ENCODE data around the gene PLPP1. TPM values are rescaled to one million over a fixed set of nuclear protein-coding genes. Genes with fewer than 3 reads are reported as not detected.

Gene PLPP1
- total RNA-seq = 58.4 to 73.7 TPM (median 67.8 TPM) in 3 replicates
- long read RNA-seq, transcript PLPP1-202 (6 exons, 1,597 nt) = major isoform, 156 of 175 reads
- long read RNA-seq, transcript PLPP1-201 (6 exons, 1,550 nt) = minor isoform, 7 of 175 reads
- long read RNA-seq, partial matches to known transcripts = 0 of 175 reads
- long read RNA-seq, other reads (novel, unspliced or antisense) = 12 of 175 reads

DNA sequence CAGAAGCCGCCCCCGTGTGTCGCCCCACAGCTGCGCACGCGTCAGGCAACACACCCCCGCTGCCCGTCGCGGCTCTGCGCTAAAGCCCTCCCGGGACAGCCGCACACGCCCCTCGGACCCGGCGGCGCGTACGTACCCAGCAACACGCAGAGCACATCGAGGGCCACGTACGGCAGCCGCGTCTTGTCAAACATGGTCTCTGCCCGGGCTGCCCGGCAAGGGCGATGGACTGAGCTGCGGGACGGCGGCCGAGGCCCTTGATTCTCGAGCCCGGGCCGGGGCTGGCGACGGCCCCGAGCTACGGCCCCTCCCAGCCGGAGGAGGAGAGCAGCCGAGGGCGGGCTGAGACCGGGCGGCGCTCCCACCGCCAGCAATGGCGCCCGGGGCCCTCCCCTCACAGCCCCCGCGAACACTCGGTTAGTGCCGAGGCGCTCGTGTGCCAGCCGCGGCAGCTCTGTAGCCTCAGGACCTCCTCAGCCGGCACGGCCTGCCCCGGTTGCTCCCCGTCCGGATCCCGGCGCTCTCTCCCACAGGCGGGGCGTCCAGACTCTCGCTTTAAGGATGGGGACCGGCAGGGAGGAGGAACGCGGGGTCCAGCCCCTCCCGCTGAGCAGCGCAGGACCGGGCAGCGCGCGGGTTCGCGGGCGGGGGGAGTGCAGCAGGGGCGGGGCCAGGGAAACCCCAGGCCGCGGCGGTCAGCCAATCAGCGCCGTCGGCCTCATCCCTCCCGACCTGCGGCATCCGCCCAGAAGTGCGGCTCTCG, at the start of gene PLPP1:
PLPP1 (minus strand) TSS at position 529 of the 763 bp plus-strand sequence; CDS start at position 194, 335 bp downstream.
- DNase-seq (ENCODE audit: low spot score) = peak; percentile 95
- no peaks in the 10 kb centered on the region for H3K27me3 Mint-ChIP-seq (ENCODE audit: low read depth)
- peak within 1 kb of the TSS; percentile 83 for H3K4me3 Mint-ChIP-seq (ENCODE audit: unreplicated experiment)
- no peaks in the 10 kb centered on the region for H3K9me3 Mint-ChIP-seq (ENCODE audit: low read depth)
- peak within 1 kb of the TSS; percentile 91 for H3K27ac Mint-ChIP-seq (ENCODE audit: unreplicated experiment)
- TF ChIP-seq, protein P1, sequence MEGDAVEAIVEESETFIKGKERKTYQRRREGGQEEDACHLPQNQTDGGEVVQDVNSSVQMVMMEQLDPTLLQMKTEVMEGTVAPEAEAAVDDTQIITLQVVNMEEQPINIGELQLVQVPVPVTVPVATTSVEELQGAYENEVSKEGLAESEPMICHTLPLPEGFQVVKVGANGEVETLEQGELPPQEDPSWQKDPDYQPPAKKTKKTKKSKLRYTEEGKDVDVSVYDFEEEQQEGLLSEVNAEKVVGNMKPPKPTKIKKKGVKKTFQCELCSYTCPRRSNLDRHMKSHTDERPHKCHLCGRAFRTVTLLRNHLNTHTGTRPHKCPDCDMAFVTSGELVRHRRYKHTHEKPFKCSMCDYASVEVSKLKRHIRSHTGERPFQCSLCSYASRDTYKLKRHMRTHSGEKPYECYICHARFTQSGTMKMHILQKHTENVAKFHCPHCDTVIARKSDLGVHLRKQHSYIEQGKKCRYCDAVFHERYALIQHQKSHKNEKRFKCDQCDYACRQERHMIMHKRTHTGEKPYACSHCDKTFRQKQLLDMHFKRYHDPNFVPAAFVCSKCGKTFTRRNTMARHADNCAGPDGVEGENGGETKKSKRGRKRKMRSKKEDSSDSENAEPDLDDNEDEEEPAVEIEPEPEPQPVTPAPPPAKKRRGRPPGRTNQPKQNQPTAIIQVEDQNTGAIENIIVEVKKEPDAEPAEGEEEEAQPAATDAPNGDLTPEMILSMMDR (IDR thresholded peaks at IDR 0.05) = peak; percentile 35
- peaks cover 3% of the 10 kb centered on the region for H3K36me3 Mint-ChIP-seq (ENCODE audit: low read depth)
- H3K4me1 Mint-ChIP-seq (ENCODE audit: low read depth) = peaks cover 49% of the 10 kb centered on the region

DNA sequence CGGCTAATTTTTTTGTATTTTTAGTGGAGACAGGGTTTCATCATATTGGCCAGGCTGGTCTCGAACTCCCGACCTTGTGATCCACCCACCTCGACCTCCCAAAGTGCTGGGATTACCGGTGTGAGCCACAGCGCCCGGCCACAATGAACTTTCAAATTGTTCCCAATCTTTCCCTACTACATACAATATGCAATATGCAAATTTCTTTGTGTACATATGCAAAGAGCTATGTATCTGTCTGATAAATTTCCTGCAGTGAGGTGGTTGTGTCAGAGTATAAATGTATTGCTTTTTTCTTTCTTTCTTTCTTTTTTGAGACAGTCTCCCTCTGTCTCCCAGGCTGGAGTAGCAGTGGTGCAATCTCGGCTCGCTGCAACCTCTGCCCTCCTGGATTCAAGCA, 48.8 kb upstream of the PLPP1 start:
- Mint-ChIP-seq H3K36me3 (ENCODE audit: low read depth) (no peaks in the 10 kb centered on the region), H3K27me3 (ENCODE audit: low read depth) (no peaks in the 10 kb centered on the region), H3K4me3 (ENCODE audit: unreplicated experiment) (no peak overlapping the region), H3K9me3 (ENCODE audit: low read depth) (no peaks in the 10 kb centered on the region), H3K4me1 (ENCODE audit: low read depth) (peaks cover 4% of the 10 kb centered on the region), H3K27ac (ENCODE audit: unreplicated experiment) (no peak overlapping the region)
- TF ChIP-seq, protein P1 (IDR thresholded peaks at IDR 0.05) = no peak
- DNase-seq (ENCODE audit: low spot score) = no peak

DNA sequence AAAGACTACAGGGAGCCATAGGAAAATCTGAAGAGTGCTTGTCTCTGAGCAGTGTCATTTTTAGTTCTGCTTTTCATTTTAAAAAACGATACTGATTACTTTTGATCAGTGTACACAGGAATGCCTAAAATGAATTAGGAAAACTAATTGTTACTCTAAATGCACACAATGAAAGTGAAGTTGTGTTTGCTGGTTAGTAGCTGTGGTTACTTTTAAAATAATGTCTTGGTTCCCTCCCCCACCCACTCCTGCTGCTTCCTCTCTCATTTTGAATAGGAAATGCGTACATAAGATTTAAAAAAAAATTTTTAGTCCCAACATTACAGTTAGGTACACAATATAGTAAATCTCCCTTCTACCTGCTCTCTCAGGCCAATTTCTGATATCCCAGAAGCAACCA, 47.5 kb upstream of the PLPP1 start:
- H3K36me3 Mint-ChIP-seq (ENCODE audit: low read depth) = no peaks in the 10 kb centered on the region
- no peak overlapping the region for H3K4me3 Mint-ChIP-seq (ENCODE audit: unreplicated experiment)
- H3K27me3 Mint-ChIP-seq (ENCODE audit: low read depth) = no peaks in the 10 kb centered on the region
- H3K27ac Mint-ChIP-seq (ENCODE audit: unreplicated experiment) = no peak overlapping the region
- H3K9me3 Mint-ChIP-seq (ENCODE audit: low read depth) = no peaks in the 10 kb centered on the region
- peaks cover 15% of the 10 kb centered on the region for H3K4me1 Mint-ChIP-seq (ENCODE audit: low read depth)
- TF ChIP-seq, protein P1 (IDR thresholded peaks at IDR 0.05) = no peak
- no peak for DNase-seq (ENCODE audit: low spot score)

DNA sequence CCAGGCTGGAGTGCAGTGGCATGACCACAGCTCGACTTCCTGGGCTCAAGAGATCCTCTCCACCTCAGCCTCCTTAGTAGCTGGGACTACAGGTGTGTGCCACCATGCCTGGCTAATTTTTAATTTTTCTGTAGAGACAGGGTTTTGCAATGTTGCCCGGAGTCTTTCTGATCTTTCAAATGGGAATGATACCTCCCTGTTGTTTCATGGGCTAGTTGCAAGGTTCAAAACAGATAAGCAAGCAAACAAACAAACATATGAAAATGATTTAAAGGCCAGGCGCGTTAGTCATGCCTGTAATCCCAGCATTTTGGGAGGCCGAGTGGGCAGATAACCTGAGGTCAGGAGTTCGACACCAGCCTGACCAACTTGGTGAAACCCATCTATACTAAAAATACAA, 45.3 kb upstream of the PLPP1 start:
- H3K36me3 Mint-ChIP-seq (ENCODE audit: low read depth) = no peaks in the 10 kb centered on the region
- DNase-seq (ENCODE audit: low spot score) = no peak
- no peak overlapping the region for H3K4me3 Mint-ChIP-seq (ENCODE audit: unreplicated experiment)
- TF ChIP-seq, protein P1 (IDR thresholded peaks at IDR 0.05) = no peak
- H3K27ac Mint-ChIP-seq (ENCODE audit: unreplicated experiment) = no peak overlapping the region
- H3K27me3 Mint-ChIP-seq (ENCODE audit: low read depth) = no peaks in the 10 kb centered on the region
- H3K9me3 Mint-ChIP-seq (ENCODE audit: low read depth) = no peaks in the 10 kb centered on the region
- peaks cover 24% of the 10 kb centered on the region for H3K4me1 Mint-ChIP-seq (ENCODE audit: low read depth)

DNA sequence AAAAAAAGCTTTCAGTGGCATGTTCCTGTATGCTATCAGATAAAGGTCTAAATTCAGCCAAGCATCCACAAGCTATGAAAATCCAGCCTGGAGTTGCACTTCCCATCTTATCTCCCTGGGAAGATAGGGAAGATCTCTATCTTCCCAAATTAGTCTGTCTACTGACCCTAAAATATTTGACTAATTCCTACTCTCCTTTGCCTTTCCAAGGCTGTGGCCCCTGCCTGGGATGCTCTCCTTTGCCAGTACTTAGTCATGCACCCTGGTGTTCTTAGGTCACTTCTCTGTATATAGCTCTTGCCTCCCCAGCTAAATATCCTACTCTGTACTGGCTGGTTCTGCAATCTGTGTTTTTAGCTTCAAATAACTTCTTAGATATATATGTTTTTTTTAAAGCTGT, 44.0 kb upstream of the PLPP1 start:
- Mint-ChIP-seq H3K36me3 (ENCODE audit: low read depth) (no peaks in the 10 kb centered on the region), H3K4me1 (ENCODE audit: low read depth) (peaks cover 24% of the 10 kb centered on the region), H3K27ac (ENCODE audit: unreplicated experiment) (peak overlapping the region; percentile 75), H3K4me3 (ENCODE audit: unreplicated experiment) (no peak overlapping the region), H3K9me3 (ENCODE audit: low read depth) (no peaks in the 10 kb centered on the region), H3K27me3 (ENCODE audit: low read depth) (no peaks in the 10 kb centered on the region)
- no peak for DNase-seq (ENCODE audit: low spot score)
- TF ChIP-seq, protein P1 (IDR thresholded peaks at IDR 0.05) = no peak
